ENCODE results near the gene FBXO9.

- no peak for TF ChIP-seq CTCF (IDR thresholded peaks at IDR 0.05)
- no peak for TF ChIP-seq EP300 (IDR thresholded peaks at IDR 0.05)
These were observed 35.4 kb downstream of the FBXO9 start for GRCh38 chr6:53100561-53100960.

All from tibial nerve (tissue), 4 donors.